ENCODE results near the gene SERBP1. TPM values are rescaled to one million over a fixed set of nuclear protein-coding genes. Genes with fewer than 3 reads are reported as not detected.

The SERBP1 gene
- total RNA-seq, 2 experiments from 2014 or later: 270 to 410 TPM

DNA sequence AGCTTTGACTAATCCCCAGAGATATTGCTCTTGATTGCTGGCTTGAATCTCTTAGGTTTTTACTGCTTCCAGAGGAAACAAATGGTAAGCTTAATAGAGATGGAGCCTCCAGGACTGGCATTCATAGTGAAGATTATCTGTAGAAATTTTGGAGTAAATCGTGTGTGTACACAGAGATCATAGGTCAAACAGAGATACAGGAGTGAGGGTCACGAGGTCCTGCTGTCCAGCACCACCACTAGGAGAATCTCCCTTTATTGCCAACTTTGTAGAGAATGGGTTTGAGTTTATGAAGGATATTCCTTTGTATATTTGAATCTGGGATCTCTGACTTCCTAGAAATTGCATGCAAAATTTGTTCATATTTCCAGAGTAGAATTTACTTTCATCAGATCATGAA lies 7.8 kb upstream of the SERBP1 start:
- Histone ChIP-seq H3K9me3 (ENCODE audit: low read length) (no peaks in the 10 kb centered on the region), H3K4me3 (ENCODE audit: low read depth, low read length, poor library complexity, severe bottlenecking) (no peak overlapping the region), H3K36me3 (ENCODE audit: insufficient read depth, low read length) (no peaks in the 10 kb centered on the region), H3K79me2 (ENCODE audit: insufficient read depth, low read depth, low read length) (peaks cover 4% of the 10 kb centered on the region; the same call in 1 of the 2 replicates), H3K4me2 (ENCODE audit: low read length) (no peak overlapping the region), H3K4me1 (ENCODE audit: insufficient read depth, low read length, poor library complexity, severe bottlenecking) (peaks cover 20% of the 10 kb centered on the region), H3K9me2 (ENCODE audit: insufficient read depth, low read length) (no peaks in the 10 kb centered on the region), H2AFZ (ENCODE audit: low read length) (no peak overlapping the region), H4K20me1 (ENCODE audit: insufficient read depth, low read length) (no peaks in the 10 kb centered on the region), H3K27ac (ENCODE audit: low read depth, low read length, poor library complexity, severe bottlenecking) (no peak overlapping the region)
- no TSS peak for BruUV-seq (replicated peaks)
- CTCF ChIA-PET (ENCODE audit: unreplicated experiment): no interaction called here
- intact Hi-C loops (cut with micrococcal nuclease; ENCODE audit: unreplicated experiment): loop anchor here (10.0 kb wide), 1 partner anchor 1163 kb away; no protein-coding TSS in a partner anchor
- TF ChIP-seq EZH2phosphoT487 (IDR thresholded peaks at IDR 0.05; ENCODE audit: borderline replicate concordance, low read depth, low read length): no peak
- TF ChIP-seq, protein P1, sequence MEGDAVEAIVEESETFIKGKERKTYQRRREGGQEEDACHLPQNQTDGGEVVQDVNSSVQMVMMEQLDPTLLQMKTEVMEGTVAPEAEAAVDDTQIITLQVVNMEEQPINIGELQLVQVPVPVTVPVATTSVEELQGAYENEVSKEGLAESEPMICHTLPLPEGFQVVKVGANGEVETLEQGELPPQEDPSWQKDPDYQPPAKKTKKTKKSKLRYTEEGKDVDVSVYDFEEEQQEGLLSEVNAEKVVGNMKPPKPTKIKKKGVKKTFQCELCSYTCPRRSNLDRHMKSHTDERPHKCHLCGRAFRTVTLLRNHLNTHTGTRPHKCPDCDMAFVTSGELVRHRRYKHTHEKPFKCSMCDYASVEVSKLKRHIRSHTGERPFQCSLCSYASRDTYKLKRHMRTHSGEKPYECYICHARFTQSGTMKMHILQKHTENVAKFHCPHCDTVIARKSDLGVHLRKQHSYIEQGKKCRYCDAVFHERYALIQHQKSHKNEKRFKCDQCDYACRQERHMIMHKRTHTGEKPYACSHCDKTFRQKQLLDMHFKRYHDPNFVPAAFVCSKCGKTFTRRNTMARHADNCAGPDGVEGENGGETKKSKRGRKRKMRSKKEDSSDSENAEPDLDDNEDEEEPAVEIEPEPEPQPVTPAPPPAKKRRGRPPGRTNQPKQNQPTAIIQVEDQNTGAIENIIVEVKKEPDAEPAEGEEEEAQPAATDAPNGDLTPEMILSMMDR (conservative IDR thresholded peaks at IDR 0.05; ENCODE audit: low read length): no peak
- no peak for DNase-seq (ENCODE audit: low spot score)
- POLR2A ChIA-PET: interaction anchor here (1.2 kb wide), 1 partner anchor 11 kb away, joined by 4 read pairs; no protein-coding TSS in a partner anchor

DNA sequence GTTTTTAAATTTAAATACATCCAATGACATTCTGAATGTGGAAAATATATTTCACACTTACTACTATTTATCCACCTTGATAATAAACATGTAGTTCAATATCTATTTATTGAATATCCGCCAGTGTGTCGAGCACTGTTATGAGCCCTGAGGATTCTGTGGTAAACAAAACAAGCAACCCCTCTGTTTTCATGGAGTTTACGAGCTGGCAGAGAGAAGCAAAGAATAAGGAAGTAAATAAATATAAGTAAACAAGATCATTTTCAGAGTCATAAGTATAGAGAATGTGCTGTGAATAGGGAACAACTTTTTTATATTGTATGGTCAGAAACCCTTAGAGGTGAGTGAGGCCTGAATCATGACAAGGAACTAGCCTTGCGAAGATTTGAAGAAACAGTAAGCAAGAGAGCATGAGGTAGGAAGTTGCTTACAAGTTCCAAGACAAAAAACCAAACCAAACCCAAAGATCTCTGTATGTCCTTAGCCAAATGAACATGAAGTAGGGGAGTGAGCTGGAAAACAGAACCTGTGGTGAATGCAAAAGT lies 6.4 kb upstream of the SERBP1 start:
- Histone ChIP-seq H3K9me3 (ENCODE audit: low read length) (no peaks in the 10 kb centered on the region), H3K9me2 (ENCODE audit: insufficient read depth, low read length) (no peaks in the 10 kb centered on the region), H3K79me2 (ENCODE audit: insufficient read depth, low read depth, low read length) (peaks cover 18% of the 10 kb centered on the region; the same call in 1 of the 2 replicates), H3K4me1 (ENCODE audit: insufficient read depth, low read length, poor library complexity, severe bottlenecking) (peaks cover 29% of the 10 kb centered on the region), H3K4me3 (ENCODE audit: low read depth, low read length, poor library complexity, severe bottlenecking) (no peak overlapping the region), H3K36me3 (ENCODE audit: insufficient read depth, low read length) (no peaks in the 10 kb centered on the region), H3K27ac (ENCODE audit: low read depth, low read length, poor library complexity, severe bottlenecking) (no peak overlapping the region), H4K20me1 (ENCODE audit: insufficient read depth, low read length) (no peaks in the 10 kb centered on the region), H3K4me2 (ENCODE audit: low read length) (no peak overlapping the region), H2AFZ (ENCODE audit: low read length) (no peak overlapping the region)
- BruUV-seq (replicated peaks): no TSS peak
- no peak for TF ChIP-seq EZH2phosphoT487 (IDR thresholded peaks at IDR 0.05; ENCODE audit: borderline replicate concordance, low read depth, low read length)
- TF ChIP-seq, protein P1 (conservative IDR thresholded peaks at IDR 0.05; ENCODE audit: low read length): no peak
- ChIA-PET POLR2A (interaction anchor here (0.7 to 1.0 kb wide), 2 partner anchors 666 to 1285 kb away, joined by 3 to 4 read pairs; no protein-coding TSS in a partner anchor), CTCF (ENCODE audit: unreplicated experiment) (no interaction called here)
- no peak for DNase-seq (ENCODE audit: low spot score)
- intact Hi-C loops (cut with micrococcal nuclease; ENCODE audit: unreplicated experiment): loop anchor here (10.0 kb wide), 1 partner anchor 1162 kb away; no protein-coding TSS in a partner anchor

DNA sequence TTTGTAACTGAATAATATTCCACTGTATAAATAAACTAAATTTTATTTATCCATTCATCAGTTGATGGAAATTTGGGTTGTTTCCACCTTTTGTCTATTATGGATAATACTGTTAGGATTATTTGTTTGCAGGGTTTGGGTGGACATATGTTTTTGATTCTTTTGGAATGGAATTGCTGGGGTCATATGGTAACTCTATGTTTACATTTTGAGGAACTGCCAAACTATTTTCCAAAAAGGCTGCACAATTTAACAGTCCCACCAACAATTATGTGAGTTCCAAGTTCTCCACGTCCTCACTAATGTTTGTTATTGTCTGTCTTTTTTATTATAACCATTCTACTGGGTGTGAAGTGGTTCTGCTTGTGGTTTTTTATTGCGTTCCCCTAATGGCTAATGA lies 4.3 kb upstream of the SERBP1 start:
- no peak overlapping the region for H3K4me2 ChIP-seq (ENCODE audit: low read length)
- intact Hi-C loops (cut with micrococcal nuclease; ENCODE audit: unreplicated experiment): loop anchor here (5.0 to 10.0 kb wide), 5 partner anchors 253 to 1160 kb away; partner anchors contain the start of genes GADD45A and SLC35D1
- peaks cover 23% of the 10 kb centered on the region for H3K4me1 ChIP-seq (ENCODE audit: insufficient read depth, low read length, poor library complexity, severe bottlenecking)
- H3K4me3 ChIP-seq (ENCODE audit: low read depth, low read length, poor library complexity, severe bottlenecking): no peak overlapping the region
- no peaks in the 10 kb centered on the region; the same call in 1 of the 2 replicates for H4K20me1 ChIP-seq (ENCODE audit: insufficient read depth, low read length)
- peaks cover 4% of the 10 kb centered on the region for H3K36me3 ChIP-seq (ENCODE audit: insufficient read depth, low read length)
- DNase-seq (ENCODE audit: low spot score): no peak
- H3K9me2 ChIP-seq (ENCODE audit: insufficient read depth, low read length): no peaks in the 10 kb centered on the region
- H2AFZ ChIP-seq (ENCODE audit: low read length): no peak overlapping the region
- no peak for TF ChIP-seq EZH2phosphoT487 (IDR thresholded peaks at IDR 0.05; ENCODE audit: borderline replicate concordance, low read depth, low read length)
- peaks cover 29% of the 10 kb centered on the region for H3K79me2 ChIP-seq (ENCODE audit: insufficient read depth, low read depth, low read length)
- no peaks in the 10 kb centered on the region for H3K9me3 ChIP-seq (ENCODE audit: low read length)
- no peak overlapping the region for H3K27ac ChIP-seq (ENCODE audit: low read depth, low read length, poor library complexity, severe bottlenecking)
- CTCF ChIA-PET (ENCODE audit: unreplicated experiment): no interaction called here
- POLR2A ChIA-PET: interaction anchor here (0.7 kb wide), 1 partner anchor 15 kb away, joined by 3 read pairs; no protein-coding TSS in a partner anchor
- BruUV-seq (replicated peaks): no TSS peak
